DND-41 (cell line): ENCODE measurements around the gene FAM131C.
"Not testable (repeated sequence)": the region's sequence is repeated elsewhere in the genome, so short reads cannot be mapped to it uniquely, and the experiment has no call there.

Experiments used
- EZH2 ChIP-seq: IDR thresholded peaks from 3 replicates; pipeline ENCODE4 v1.6.1; 2012; ENCODE audit warnings: borderline replicate concordance, low read depth, mild to moderate bottlenecking, moderate library complexity, low read length, inconsistent platforms; ENCODE audit not compliant: severe bottlenecking
- TF ChIP-seq, protein P1 (sequence below): IDR thresholded peaks from 2 replicates; pipeline ENCODE4 v1.5.1; 2012; ENCODE audit warnings: borderline replicate concordance, low read length, moderate library complexity, mild to moderate bottlenecking; ENCODE audit not compliant: poor library complexity, severe bottlenecking; ENCODE audit errors: extremely low read depth

DNA sequence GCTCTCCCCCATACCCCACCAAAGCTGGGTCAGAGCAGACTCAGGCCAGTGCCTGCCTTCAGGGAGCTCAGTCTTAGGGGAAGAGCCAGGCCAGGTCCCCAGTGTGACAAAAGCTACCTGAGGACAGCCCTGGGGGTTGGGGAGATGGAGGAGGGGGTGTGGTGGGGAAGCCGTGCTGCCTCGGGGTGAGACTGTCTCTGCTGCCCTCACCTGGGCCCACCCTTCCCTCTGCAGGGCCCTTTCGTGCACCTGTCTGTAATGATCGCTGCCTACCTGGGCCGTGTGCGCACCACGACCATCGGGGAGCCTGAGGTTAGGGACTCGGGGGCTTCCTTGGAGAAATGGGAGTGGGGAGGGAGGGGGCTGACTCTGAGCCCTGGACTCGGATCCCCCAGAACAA, 47.1 kb downstream of the FAM131C start:
- TF ChIP-seq, protein P1, sequence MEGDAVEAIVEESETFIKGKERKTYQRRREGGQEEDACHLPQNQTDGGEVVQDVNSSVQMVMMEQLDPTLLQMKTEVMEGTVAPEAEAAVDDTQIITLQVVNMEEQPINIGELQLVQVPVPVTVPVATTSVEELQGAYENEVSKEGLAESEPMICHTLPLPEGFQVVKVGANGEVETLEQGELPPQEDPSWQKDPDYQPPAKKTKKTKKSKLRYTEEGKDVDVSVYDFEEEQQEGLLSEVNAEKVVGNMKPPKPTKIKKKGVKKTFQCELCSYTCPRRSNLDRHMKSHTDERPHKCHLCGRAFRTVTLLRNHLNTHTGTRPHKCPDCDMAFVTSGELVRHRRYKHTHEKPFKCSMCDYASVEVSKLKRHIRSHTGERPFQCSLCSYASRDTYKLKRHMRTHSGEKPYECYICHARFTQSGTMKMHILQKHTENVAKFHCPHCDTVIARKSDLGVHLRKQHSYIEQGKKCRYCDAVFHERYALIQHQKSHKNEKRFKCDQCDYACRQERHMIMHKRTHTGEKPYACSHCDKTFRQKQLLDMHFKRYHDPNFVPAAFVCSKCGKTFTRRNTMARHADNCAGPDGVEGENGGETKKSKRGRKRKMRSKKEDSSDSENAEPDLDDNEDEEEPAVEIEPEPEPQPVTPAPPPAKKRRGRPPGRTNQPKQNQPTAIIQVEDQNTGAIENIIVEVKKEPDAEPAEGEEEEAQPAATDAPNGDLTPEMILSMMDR, result not testable (repeated sequence)
- not testable (repeated sequence) for TF ChIP-seq EZH2
